GM21723 (cell line): ENCODE measurements around the gene SLC18B1.

Source experiments
- ATAC-seq: cut with Tn5 transposase; IDR thresholded peaks from one replicate; pipeline ENCODE4 v1.9.1; 2021; ENCODE audit warnings: mild to moderate bottlenecking, moderate library complexity; ENCODE audit not compliant: unreplicated experiment

SLC18B1 gene

DNA sequence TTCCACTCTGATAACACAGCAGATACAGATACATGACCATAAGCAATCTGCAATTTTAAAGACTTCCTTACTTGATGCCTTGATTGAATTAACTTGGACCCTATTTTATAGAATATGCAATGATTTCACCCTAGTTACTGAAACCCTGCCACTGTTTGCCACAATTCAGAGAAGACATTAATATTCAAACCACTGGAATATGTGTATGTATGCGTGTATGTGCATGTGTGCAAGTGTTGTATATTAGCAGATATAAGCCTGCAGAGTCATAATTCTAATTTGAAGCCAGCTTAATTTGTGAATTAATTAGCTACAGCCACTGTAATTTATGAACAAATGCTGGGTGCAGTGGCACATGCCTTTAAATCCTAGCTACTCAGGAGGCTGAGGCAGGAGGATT, 50.0 kb downstream of the SLC18B1 start:
- ATAC-seq, result no peak

DNA sequence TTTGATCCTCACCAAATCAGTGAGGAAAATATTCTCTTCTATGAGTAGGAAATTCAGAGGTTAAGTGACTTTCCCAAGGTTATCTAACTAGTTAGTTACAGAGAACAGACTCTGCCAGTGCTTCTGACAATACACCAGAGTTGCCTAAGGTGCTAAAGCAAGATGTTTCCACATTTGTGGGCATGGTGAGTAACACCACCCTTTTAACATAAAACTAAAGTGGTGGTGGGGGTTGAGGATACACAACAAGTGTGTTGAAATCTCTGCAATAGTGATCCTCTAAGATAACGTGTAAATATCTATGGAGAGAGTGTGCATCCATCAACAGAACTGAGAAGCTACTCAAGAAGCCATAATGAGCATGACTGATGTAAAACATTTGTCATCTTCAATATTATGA, 52.4 kb downstream of the SLC18B1 start:
- ATAC-seq, result no peak

DNA sequence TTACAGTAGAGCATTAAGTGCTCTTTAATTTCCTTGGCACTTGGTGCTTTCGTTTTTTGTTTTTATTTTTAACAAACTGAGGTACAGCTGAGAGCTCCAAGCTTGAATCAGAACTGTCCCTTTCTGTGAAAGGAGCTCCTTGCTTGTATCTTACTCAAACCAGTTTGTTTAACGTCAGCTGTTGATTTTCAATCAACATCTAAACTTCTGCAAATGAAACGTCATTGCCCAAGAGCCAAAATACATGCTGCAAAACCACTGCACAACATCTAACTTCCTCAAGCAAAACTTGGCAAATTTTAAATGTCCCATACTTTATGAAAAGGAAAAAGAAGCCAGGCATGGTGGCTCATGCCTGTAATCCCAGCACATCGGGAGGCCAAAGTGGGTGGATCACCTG, 55.9 kb downstream of the SLC18B1 start:
- no peak for ATAC-seq

DNA sequence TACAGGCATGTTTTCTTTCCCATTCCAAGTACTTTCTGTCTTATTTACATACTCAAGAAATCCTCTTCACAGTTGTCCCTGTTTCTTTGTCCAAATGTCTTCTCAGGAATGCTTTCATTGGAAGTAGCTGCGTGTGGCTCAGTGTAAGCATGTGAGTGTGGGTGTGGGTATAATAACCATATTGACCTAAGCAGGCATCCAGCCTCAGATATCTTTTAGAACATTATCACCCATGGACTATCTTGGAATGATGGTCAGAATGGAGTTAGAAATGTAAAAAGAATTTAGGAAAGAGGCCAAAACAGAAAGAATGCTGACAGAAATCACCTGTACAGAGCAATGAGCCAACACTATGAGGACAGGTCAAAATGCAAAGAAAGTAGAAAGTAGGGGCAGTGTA, 57.2 kb downstream of the SLC18B1 start:
- no peak for ATAC-seq

DNA sequence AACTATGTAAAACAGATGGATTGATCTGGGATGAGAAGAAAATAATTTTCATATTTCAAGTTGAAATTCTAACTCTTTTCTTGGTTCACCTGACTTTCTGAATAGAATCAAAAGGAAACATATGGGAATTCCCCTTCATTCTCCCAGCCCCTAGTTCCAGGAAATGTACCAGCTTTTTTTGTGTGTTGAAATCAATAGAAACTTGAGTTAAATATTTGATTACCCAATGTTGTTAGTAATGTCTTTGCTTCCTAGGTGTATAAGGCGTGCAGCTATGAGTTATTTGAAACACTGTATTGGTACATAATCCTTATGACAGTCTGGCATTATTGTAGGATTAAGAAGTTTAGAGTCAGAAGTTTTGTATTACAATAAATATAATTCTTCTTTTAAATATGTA, 62.2 kb downstream of the SLC18B1 start:
- no peak for ATAC-seq

DNA sequence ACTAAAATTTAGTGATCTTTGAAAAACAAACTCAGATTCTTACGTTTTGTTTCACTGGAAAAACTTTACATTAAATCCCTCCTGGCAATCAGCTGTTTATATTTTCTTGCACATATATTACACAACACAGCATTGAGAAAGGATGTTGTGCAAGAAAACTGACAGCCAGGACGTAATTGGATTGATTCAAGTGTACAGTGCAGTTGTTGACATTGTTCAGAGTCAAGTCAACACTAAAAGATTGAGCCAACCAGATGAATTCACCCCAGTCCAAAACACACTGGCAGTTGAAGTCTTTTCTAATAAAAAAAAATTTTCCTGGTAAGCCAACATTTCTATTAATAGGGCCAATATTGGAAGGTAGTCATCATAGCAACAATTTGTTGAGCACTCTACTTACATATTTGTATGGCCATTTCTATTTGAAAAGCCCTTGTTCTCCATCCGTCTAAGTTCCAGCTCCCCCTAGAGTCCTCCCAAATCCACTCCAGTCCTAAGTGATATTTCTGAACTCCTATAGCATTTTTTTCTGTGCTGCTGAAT, 63.7 kb downstream of the SLC18B1 start:
- no peak for ATAC-seq

DNA sequence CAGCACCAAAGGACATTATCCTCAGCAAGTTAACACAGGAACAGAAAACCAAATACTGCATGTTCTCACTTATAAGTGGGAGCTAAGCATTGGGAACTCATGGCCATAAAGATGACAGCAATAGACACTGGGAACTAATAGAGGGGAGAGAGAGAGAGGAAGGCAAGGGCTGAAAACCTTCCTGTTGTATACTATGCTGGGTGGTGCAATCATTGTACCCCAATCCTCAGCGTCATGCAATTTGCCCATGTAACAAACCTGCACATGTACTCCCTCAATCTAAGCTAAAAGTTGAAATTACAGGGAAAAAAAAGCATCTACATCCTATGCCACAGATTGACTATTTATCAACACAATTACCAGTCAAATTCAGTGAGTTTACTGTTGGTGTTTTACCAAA, 64.6 kb downstream of the SLC18B1 start:
- ATAC-seq, result no peak

DNA sequence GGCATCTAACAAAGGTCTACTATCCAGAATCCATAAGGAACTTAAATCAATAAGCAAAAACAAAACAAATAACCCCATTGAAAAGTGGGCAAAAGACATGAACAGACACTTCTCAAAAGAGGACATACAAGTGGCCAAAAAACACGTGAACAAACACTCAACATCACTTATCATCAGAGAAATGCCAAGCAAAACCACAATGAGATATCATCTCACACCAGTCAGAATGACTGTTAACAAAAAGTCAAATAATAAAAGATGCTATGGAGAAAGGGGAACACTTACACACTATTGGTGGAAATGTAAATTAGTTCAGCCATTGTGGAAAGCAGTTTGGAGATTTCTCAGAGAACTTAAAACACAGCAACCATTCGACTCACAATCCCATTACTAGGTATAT, 65.2 kb downstream of the SLC18B1 start:
- ATAC-seq, result no peak

DNA sequence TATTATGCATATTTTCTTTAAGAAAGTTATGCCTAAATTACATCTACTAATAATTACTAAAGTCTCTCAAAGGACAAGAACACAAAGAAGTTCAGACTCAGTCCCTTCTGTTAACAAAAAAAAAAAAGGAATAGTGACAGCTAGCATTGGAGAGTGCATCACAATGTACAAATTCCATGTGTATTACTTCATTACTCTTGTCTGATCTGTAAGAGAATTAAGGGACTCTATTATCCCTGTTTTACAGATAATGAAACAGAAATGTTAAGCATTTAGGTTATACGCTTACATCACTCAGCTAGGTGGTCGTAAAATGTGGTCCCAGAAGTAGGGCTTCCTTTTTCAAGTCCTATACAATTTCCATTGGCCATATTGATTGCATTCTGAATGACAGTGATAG, 67.4 kb downstream of the SLC18B1 start:
- ATAC-seq, result no peak

DNA sequence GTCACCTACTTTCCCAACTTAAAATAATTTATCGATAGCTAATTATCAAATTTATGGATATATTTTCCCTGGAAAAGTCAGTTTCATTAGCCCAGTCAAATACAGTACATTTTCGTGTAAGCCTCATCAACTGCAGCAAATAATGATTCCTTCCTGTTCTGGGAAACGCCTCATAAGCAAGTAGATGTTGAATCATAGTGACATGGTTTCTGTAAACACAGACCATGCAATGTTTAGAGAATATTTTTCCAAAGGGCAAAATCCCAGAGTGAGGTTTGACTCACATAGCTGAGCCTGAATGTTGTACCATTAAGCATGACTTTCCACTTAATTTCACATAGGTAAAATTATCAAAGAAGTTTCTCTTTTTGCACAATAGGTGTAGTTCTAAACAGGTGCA, 67.9 kb downstream of the SLC18B1 start:
- no peak for ATAC-seq

DNA sequence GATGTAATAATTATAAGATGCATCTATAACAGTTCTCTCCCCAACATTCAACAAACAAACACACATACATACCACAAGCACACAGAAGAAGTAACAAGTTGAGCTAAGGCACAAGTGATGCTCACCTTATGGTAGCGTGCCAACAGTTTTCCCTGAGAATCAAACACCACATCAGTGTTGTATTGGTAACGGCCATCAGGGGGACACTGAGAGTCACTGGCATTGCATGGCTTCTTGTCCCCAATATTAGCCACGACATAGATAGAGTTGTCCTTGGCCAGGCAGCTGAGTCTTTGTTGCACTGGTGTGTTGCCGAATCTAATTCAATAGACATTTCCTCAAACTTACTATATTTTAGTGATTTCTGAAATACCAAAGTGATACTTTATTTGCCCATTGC, 69.8 kb downstream of the SLC18B1 start:
- no peak for ATAC-seq

DNA sequence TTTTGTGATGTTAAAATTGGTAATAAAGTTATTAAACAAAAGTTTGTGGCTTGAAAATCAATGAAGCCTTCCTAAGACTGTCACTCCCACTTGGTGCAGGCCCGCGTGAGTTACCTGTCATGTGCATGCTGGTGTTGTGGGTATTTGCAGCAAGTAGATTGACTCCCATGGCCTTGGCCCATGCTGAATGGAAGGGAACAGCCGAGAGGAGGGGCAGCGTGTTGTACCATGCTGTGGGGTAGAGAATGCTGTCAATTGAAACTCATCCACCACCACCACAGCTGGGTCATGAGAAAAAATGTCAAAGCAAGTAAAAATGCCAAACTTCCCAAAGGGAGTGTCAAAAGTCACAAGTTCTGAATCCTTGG, 71.8 kb downstream of the SLC18B1 start:
- ATAC-seq, result no peak

DNA sequence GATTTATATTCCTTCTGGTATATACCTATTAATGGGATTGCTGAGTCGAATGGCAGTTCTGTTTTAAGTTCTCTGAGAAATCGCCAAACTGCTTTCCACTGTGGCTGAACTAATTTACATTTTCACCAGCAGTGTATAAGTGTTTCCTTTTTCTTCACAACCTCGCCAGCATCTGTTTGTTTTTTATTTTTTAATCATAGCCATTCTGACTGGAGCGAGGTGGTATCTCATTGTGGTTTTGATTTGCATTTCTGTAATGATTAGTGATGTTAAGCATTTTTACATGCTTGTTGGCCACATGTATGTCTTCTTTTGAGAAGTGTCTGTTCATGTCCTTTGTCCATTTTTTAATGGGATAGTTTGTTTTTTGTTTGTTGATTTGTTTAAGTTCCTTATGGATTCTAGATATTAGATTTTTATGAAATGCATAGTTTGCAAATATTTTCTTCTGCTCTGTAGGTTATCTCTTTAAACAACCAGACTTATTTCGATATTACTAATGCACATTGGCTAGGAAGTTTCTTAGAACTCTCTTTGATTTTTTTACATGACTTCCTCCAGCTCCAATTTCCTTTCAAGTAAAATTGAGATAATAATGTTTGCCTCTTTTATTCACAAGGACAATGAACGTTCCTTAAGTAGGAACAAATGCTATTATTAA, 72.4 kb downstream of the SLC18B1 start:
- ATAC-seq, result peak; percentile 80

DNA sequence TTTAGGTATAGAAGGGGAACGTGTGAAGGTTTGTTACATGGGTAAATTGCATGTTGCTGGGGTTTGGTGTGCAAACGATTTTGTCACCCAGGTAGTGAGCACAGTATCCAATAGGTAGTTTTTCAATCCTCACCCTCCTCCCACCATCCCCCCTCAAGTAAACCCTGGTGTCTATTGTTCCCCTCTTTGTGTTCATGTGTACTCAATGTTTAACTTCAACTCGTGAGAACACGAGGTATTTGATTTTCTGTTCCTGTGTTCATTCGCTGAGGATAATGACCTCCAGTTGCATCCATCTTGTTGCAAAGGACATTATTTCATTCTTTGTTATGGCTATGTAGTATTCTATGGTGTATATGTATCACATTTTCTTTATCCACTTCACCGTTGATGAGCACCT, 73.0 kb downstream of the SLC18B1 start:
- ATAC-seq, result peak; percentile 10

DNA sequence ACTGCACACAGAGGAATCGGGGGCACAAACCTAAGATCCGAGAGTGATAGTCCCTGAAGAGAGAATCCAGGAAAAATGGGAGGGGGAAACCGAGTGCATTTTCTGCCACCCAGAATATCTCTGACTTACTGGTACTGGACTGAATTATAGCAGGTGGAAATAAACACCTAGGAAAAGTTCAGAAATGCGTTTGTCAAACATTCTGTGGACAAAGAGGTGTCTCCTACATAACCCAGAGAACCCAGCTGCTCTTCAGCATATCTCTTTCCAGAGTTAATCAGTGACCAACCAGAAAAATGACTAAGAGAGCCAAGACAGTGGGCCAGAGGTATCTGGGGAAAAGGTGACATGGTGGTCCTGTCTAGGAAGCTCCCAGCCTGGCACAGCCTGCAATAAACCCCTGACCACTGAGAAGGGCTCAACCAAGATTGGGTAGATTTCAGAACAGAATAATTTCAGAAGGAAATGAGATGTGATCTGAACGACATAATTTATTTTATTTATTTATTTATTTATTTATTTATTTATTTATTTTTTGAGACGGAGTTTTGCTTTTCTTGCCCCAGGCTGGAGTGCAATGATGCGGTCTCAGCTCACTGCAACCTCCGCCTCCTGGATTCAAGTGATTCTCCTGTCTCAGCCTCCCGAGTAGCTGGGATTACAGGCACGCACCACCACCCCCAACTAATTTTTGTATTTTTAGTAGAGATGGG, 78.5 kb downstream of the SLC18B1 start:
- ATAC-seq, result no peak
